ENCODE data around the gene HMCN1.

DNA sequence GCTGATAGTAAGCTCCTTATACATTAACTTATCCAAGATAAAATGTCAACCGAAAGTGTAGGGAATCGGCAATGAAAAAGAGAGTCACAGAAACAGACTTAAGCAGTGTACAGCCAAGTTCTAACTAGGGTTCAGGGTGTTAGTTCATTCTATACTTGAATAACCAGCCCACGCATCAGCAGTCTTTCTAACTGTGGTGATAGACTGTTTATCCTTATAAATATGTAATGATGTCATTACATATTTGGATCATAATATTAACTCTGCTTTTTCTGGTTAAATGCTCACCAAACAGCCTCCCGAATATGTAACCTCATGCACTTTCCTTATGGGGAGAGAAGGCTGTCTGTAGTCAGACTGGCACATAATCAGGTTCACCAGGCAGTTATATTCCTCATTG lies 11.0 kb downstream of the HMCN1 start:
- no peak for TF ChIP-seq POLR2A (IDR thresholded peaks at IDR 0.05)
- TF ChIP-seq, protein P1, sequence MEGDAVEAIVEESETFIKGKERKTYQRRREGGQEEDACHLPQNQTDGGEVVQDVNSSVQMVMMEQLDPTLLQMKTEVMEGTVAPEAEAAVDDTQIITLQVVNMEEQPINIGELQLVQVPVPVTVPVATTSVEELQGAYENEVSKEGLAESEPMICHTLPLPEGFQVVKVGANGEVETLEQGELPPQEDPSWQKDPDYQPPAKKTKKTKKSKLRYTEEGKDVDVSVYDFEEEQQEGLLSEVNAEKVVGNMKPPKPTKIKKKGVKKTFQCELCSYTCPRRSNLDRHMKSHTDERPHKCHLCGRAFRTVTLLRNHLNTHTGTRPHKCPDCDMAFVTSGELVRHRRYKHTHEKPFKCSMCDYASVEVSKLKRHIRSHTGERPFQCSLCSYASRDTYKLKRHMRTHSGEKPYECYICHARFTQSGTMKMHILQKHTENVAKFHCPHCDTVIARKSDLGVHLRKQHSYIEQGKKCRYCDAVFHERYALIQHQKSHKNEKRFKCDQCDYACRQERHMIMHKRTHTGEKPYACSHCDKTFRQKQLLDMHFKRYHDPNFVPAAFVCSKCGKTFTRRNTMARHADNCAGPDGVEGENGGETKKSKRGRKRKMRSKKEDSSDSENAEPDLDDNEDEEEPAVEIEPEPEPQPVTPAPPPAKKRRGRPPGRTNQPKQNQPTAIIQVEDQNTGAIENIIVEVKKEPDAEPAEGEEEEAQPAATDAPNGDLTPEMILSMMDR (IDR thresholded peaks at IDR 0.05) = no peak

Data from heart left ventricle (tissue), 13 donors.